Bronchus fibroblast of lung (primary cell): ENCODE data around the gene CIB2. TPM values are rescaled to one million over a fixed set of nuclear protein-coding genes. Genes with fewer than 3 reads are reported as not detected.

ENCODE experiments used
- total RNA-seq: library from RNA; depleted of rRNA; stranded (reverse); fragments of >200 nt; gene quantifications from 2 replicates; pipeline ENCODE4 v1.2.3, GENCODE V29; 2015

Gene CIB2
- total RNA-seq: 2.2 and 2.8 TPM in 2 replicates

DNA sequence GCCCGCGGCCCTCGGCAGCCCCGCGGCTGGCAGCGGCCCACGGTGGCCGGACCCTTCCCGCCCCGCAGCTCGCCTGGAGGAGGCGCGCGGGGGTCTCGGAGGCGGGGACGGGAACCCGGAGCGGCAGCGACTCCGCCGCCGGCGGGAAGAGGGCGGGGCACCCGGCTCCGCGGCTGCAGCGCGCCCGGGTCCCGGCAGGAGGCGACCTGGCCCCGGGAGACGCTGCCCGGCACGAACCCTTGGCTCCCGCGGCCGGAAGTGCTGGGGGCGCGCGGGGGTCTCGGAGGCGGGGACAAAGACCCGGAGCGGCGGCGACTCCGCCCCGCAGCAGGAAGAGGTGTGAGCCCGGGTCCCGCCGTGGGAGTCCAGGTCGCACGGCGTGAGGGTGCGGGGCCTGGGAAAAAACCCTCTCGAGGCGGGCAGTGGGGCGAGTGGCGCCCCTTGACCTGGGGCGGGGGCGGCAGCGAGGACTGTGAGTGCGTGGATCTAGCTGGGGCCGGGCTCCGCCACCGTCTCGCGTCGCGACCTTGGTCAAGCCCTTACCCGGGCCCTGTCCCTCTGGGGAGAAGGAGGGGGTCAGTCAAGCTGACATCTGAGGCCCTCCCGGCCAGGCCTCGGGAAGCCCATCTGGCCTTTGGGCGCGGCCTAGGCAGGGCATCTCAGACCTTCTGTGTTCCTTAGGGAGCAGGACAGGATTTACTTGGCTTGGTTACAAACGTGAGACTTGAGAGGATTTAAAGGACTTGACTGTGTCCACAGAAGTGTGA is at the start of gene CIB2:
CIB2 (minus strand) TSS at position 151 of the 767 bp plus-strand sequence. CDS start 230 bp downstream, outside the sequence.

DNA sequence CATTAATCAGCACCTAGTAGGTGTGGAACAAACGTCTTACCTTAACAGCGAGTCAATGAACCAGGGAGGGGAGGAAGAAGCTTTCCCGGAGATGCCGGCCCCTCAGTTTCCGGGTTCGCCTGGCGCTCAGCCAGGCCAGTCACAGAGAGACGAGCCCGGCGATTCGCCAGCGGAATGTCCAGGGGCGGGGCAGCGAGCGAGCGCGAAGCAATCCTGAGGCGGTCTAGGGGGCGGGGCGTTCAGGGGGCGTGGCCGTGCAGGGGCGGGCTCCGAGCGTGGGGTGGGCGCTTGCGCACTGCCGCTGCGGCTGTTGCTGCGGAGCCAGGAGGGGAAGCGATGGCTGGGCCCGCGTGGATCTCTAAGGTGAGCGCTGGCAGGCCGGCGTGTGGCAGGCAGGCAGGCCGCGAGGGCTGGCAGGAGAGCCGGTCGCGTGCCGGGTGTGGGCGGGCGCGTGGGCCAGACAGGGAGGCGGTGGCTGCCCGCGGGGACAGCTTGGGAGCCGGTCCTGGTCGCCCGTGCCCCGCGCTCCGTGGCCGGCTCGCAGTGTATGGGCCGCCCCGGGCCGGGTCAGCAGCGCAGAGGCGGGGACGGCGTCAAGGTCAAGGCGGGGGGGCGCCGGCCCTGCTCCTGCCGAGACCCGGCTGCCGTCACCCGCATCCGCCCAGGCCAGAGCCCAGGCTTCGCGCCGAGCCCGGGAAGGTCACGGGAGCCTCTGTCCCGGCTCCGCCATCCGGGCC is 18.0 kb upstream of the CIB2 start, which contains the start of gene IDH3A:
IDH3A (plus strand) TSS at position 295 of the 737 bp plus-strand sequence; CDS start at position 337, 42 bp downstream.

DNA sequence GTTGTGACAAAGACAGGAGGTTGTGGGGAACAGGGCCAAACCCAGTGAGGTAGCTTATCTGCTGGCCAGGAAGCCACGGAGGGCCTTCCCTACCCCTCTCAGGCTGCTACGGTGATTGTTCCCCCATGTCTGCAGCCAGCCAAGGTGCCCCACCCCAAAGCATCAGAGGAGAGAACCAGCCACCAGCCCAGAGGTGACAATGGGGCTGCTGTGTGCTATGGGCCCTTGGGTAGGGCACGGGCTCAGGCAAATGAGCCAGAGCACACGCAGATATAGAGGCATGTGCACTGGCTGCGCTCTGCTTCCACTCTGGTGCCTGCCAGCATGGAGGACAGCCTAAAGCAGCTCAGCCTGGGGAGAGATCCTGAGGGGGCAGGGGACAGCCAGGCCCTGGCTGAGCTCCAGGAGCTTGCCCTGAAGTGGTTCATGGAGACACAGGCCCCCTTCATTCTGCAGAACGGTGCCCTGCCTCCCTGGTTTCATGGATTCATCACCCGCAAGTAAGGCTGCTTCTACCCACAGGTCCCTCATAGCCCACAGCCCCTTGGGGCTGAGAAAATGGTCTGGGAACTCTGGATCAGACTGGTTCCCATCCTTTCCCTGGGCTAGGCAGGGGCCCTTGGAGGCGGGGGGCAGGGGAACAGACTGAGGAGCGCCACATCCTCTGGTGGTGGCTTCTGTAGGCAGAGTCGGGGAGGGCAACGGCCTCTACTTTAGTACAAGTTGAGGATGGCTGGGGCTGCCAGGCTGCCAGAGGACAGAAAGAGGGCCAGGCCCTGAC is 38.8 kb downstream of the CIB2 start, which contains the start of gene SH2D7:
SH2D7 (plus strand) TSS at position 301 of the 781 bp plus-strand sequence; CDS start at position 325, 24 bp downstream.

DNA sequence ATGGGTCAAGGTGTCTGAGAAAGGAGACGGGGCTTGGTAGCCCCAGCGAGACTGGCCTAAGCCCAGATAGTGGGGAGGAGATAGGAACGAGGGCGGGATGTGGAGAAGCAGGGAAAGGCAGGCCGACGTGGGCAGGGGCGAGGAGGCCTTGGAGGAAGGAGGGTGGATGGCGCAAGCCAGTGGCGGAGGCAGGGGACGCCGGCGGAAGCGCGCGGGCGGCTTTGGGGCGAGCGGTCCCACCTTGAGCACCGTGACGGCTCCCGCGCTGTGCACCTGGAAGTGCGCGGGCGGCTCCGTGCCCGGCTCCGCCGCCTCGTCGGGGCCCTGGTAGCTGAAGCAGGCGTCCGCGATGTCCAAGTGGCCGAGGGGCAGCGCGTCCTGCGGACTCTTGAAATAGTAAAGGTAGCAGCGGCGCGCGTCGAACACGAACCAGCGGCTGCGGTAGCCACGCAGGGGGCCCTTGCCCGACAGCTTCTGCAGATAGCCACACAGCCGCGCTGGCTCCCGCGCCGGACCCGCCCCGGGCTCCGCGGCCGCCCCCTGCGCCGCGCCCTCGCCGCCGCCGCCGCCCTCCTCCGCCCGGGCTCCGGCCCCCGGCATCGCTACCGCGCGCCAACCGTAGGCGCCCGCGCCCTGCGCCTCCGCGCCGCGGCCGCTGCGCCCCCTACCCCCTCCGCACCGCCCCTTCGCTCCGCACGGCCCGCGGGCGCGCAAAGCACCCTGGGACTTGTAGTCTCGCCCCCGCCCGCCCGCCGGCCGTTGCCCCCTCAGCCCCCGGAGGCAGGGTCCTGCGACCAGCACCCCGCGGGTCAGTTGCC is 54.0 kb downstream of the CIB2 start, which contains the start of gene TBC1D2B:
TBC1D2B (minus strand) TSS at position 659 of the 818 bp plus-strand sequence; CDS start at position 600, 59 bp downstream.

Other genes starting within 250 kb of the CIB2 start
- 12.9 and 13.4 TPM in 2 replicates for gene TBC1D2B, start 53.7 kb downstream of the CIB2 start, total RNA-seq
- not detected in 2 replicates for gene SH2D7, start 38.9 kb downstream of the CIB2 start, total RNA-seq
- 33.6 and 36.9 TPM in 2 replicates for gene IDH3A, start 17.9 kb upstream of the CIB2 start, total RNA-seq
- gene ACSBG1, start 103.1 kb upstream of the CIB2 start, total RNA-seq: not detected in 2 replicates
- 2.0 and 2.4 TPM in 2 replicates for gene DNAJA4, start 133.1 kb upstream of the CIB2 start, total RNA-seq
- gene SKIC8, start 168.2 kb upstream of the CIB2 start, total RNA-seq: 56.9 and 66.1 TPM in 2 replicates
- gene CRABP1, start 208.9 kb upstream of the CIB2 start, total RNA-seq: not detected in 2 replicates